ENCODE results near the gene FBXL16. TPM values are rescaled to one million over a fixed set of nuclear protein-coding genes. Genes with fewer than 3 reads are reported as not detected.

The FBXL16 gene
- total RNA-seq, 1 experiment from 2014 or later: 22.2 TPM

GRCh38 chr16:647173-647902 is 58.3 kb downstream of the FBXL16 start:
- Histone ChIP-seq H3K27ac (no peak overlapping the region), H3F3A (ENCODE audit: insufficient read depth, low read depth) (peaks cover 33% of the 10 kb centered on the region), H2AFZ (no peak overlapping the region), H3K79me2 (ENCODE audit: low read depth) (peaks cover 69% of the 10 kb centered on the region), H4K20me1 (ENCODE audit: insufficient read depth) (peaks cover 17% of the 10 kb centered on the region; the same call in 1 of the 2 replicates), H3K4me3 (no peak overlapping the region; the same call in 1 of the 2 replicates), H3K9me3 (ENCODE audit: insufficient read depth, low read depth) (no peaks in the 10 kb centered on the region), H3K4me1 (replicated peaks; ENCODE audit: insufficient read depth) (peaks cover 65% of the 10 kb centered on the region), H3K27me3 (ENCODE audit: insufficient read depth, low read depth) (no peaks in the 10 kb centered on the region), H3K9me2 (ENCODE audit: insufficient read depth) (no peaks in the 10 kb centered on the region), H3K4me2 (peak overlapping the region; percentile 92), H3K36me3 (ENCODE audit: low read depth) (no peaks in the 10 kb centered on the region)
- POLR2A ChIA-PET (ENCODE audit: unreplicated experiment): interaction anchor here (0.6 kb wide), 1 partner anchor 13 kb away, joined by 3 read pairs; no protein-coding TSS in a partner anchor
- BruUV-seq (replicated peaks): no TSS peak
- no peak for DNase-seq
- intact Hi-C loops (cut with micrococcal nuclease; ENCODE audit: unreplicated experiment): loop anchor here (10.0 kb wide), 1 partner anchor 263 kb away; the partner anchor contains the start of gene PGAP6
- CTCF ChIA-PET: interaction anchor here (0.6 kb wide), 1 partner anchor 265 kb away, joined by 7 read pairs; no protein-coding TSS in a partner anchor
- TF ChIP-seq EZH2 (IDR thresholded peaks at IDR 0.05; ENCODE audit: low read depth) (no peak), CTCF (conservative IDR thresholded peaks at IDR 0.05) (no peak)

GRCh38 chr16:646679-647172 is 58.9 kb downstream of the FBXL16 start:
- peaks cover 33% of the 10 kb centered on the region for H3F3A ChIP-seq (ENCODE audit: insufficient read depth, low read depth)
- H4K20me1 ChIP-seq (ENCODE audit: insufficient read depth): peaks cover 17% of the 10 kb centered on the region; the same call in 1 of the 2 replicates
- POLR2A ChIA-PET (ENCODE audit: unreplicated experiment): no interaction called here
- H3K4me2 ChIP-seq: peak overlapping the region; percentile 97; the same call in 1 of the 2 replicates
- peaks cover 65% of the 10 kb centered on the region for H3K4me1 ChIP-seq (replicated peaks; ENCODE audit: insufficient read depth)
- peaks cover 69% of the 10 kb centered on the region for H3K79me2 ChIP-seq (ENCODE audit: low read depth)
- no peaks in the 10 kb centered on the region for H3K9me3 ChIP-seq (ENCODE audit: insufficient read depth, low read depth)
- no peaks in the 10 kb centered on the region for H3K9me2 ChIP-seq (ENCODE audit: insufficient read depth)
- CTCF ChIA-PET: no interaction called here
- TF ChIP-seq EZH2 (IDR thresholded peaks at IDR 0.05; ENCODE audit: low read depth) (no peak), CTCF (conservative IDR thresholded peaks at IDR 0.05) (no peak)
- no TSS peak for BruUV-seq (replicated peaks)
- H3K4me3 ChIP-seq: no peak overlapping the region
- no peak for DNase-seq
- peak overlapping the region; percentile 65 for H3K27ac ChIP-seq
- intact Hi-C loops (cut with micrococcal nuclease; ENCODE audit: unreplicated experiment): loop anchor here (10.0 kb wide), 1 partner anchor 262 kb away; the partner anchor contains the start of gene PGAP6
- H3K36me3 ChIP-seq (ENCODE audit: low read depth): no peaks in the 10 kb centered on the region
- H3K27me3 ChIP-seq (ENCODE audit: insufficient read depth, low read depth): no peaks in the 10 kb centered on the region
- no peak overlapping the region for H2AFZ ChIP-seq

GRCh38 chr16:645852-646678 is 59.5 kb downstream of the FBXL16 start:
- H3K36me3 ChIP-seq (ENCODE audit: low read depth): no peaks in the 10 kb centered on the region
- peaks cover 33% of the 10 kb centered on the region for H3F3A ChIP-seq (ENCODE audit: insufficient read depth, low read depth)
- H3K27me3 ChIP-seq (ENCODE audit: insufficient read depth, low read depth): no peaks in the 10 kb centered on the region
- H3K4me3 ChIP-seq: peak overlapping the region; percentile 26; the same call in 1 of the 2 replicates
- no peak overlapping the region for H2AFZ ChIP-seq
- no peaks in the 10 kb centered on the region for H3K9me3 ChIP-seq (ENCODE audit: insufficient read depth, low read depth)
- peaks cover 69% of the 10 kb centered on the region for H3K79me2 ChIP-seq (ENCODE audit: low read depth)
- ChIA-PET POLR2A (ENCODE audit: unreplicated experiment) (no interaction called here), CTCF (interaction anchor here (0.5 kb wide), 1 partner anchor 123 kb away, joined by 4 read pairs; no protein-coding TSS in a partner anchor)
- peaks cover 17% of the 10 kb centered on the region; the same call in 1 of the 2 replicates for H4K20me1 ChIP-seq (ENCODE audit: insufficient read depth)
- BruUV-seq (replicated peaks): no TSS peak
- H3K27ac ChIP-seq: peak overlapping the region; percentile 65
- DNase-seq: peak; percentile 66 to 94
- intact Hi-C loops (cut with micrococcal nuclease; ENCODE audit: unreplicated experiment): loop anchor here (10.0 kb wide), 1 partner anchor 261 kb away; the partner anchor contains the start of gene PGAP6
- H3K9me2 ChIP-seq (ENCODE audit: insufficient read depth): no peaks in the 10 kb centered on the region
- H3K4me2 ChIP-seq: peak overlapping the region; percentile 97
- TF ChIP-seq EZH2 (IDR thresholded peaks at IDR 0.05; ENCODE audit: low read depth) (no peak), CTCF (conservative IDR thresholded peaks at IDR 0.05) (no peak)
- peaks cover 65% of the 10 kb centered on the region for H3K4me1 ChIP-seq (replicated peaks; ENCODE audit: insufficient read depth)

Measured in PC-9 (cell line).